ENCODE measurements around the gene APCDD1L.
"Not testable (repeated sequence)": the region's sequence is repeated elsewhere in the genome, so short reads cannot be mapped to it uniquely, and the experiment has no call there.

APCDD1L gene

GRCh38 chr20:58545565-58546415, 30.6 kb upstream of the APCDD1L start:
- DNase-seq (ENCODE audit: low read depth in 2 of 2) = no peak

GRCh38 chr20:58544891-58545290, 29.7 kb upstream of the APCDD1L start:
- no peak for DNase-seq (ENCODE audit: low read depth in 2 of 2)

DNA sequence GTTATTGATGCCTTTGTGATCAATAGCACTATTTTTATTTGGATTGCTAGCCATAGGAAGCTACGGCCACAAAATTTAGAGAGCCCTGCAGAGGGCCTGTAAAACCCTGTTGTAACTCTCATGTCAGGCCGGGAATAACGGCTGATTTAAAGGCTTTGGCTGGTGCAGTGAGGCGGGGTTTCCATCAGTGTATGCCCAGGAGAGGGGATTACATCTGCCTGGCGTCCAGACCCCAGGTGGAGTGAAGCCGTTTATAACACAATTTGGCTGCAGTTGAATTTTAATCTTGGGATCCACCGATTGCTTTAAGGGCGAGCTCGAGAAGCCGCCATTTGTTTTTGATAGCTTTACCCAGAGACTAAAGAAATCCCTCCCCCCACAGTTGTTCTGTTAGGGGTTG, 29.1 kb upstream of the APCDD1L start:
- DNase-seq (ENCODE audit: low read depth in 2 of 2) = no peak

DNA sequence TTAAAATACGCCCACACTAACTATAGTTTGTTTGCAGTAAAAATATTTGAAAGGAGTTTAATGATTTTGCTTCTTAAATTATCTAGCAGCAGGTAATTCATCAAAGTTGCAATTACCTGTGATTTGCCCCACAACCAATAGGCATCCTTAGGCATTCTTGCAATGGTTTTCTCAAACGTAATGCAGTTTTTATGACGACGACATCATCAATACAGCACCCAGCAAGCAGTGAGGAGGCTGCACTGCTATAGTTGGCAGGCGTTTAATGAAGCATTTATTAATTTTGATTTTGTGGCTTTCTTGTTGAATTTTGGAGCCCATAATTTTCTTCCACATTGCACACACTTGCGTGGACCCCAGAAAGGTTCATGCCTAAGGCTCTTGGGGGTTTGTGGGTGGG, 28.1 kb upstream of the APCDD1L start:
- no peak for DNase-seq (ENCODE audit: low read depth in 2 of 2)

DNA sequence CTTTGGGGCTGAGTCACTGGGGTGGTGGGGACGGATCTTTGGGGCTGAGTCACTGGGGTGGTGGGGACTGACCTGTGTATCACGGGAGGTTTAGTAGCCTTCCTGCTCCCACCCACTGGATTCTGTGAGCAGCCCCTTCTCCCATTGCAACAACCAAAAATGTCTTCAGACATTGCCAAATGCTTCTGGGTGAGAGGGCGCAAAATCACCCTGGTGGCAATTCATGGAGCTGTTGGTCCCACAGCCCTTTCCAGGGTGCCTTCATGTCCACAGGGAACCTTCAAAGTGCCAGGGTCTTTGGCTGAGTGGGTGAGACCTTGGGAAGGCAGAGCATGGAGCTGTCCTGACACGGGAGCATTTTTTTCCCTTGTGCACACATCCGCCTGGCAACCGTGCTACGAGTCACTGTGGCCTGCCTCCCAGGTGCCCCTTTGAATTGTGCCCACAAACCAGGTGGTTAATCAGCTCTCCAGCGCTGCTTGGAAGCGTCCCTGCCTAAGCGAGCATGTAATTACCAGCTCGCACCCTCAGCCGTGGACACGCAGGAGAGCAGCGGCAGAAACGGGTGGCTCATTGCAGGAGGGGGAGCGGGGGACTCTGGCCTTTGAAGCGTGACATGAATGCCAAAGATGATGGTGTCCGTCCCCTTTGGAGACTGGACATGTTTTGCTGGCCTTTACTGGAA, 27.4 kb upstream of the APCDD1L start:
- DNase-seq (ENCODE audit: low read depth in 2 of 2) = no peak

GRCh38 chr20:58542034-58542410, 26.8 kb upstream of the APCDD1L start:
- DNase-seq (ENCODE audit: low read depth in 2 of 2) = not testable (repeated sequence)

DNA sequence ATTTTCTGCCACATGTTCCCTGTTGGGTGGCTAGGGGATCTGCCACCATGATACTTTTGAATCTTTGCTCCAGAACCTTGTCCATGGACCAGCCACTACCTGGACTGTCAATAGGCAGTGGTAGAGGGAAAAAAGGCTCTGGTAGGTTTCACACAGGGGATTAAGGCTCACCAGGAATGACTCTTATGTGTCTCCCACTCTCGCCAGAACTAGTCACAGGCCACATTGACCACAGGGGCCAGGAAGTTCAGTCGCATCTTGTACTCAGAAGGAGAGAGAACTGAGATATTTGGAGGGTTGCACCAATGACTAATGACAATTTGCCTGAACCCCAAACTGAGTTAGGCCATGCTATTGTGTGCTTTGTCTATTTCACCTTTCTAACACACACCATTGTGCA, 23.6 kb upstream of the APCDD1L start:
- DNase-seq (ENCODE audit: low read depth in 2 of 2) = no peak

DNA sequence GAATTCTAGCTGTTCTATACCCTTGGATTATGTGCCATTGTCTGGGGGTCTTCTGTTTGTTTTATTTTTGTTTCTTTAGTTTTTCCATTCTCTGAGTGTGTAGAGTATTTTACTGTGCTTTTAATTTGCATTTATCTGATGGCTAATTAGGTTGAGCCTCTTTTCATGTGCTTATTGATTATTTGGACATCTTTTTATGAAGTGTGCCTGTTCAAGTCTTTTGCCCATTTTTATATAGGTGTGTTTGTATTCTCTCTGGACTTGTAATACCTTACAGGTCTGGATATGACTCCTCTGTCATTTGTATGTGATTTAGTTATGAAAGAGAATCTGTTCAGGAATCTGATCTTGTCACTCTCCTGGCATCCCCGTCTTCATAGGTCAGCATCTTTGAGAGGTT, 22.6 kb upstream of the APCDD1L start:
- no peak for DNase-seq (ENCODE audit: low read depth in 2 of 2)

DNA sequence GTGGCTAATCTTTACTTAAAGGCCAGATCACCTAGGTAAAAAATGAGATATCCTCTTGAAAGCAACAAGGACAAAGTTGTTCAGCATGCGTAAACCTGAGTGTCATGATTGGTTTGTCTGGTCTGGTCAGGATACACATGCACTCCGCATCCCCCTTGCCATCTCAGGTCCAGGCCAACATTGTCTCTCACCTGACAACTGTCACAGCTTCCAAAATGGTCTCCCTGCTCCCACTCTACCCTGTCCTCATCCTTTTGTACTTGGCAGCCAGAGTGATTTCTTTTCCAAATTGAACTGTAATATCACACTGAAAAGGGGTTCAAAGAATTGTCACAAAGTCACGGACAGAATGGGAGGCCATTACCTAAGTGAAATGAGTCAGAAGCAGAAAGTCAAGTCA, 21.1 kb upstream of the APCDD1L start:
- DNase-seq (ENCODE audit: low read depth in 2 of 2) = no peak

DNA sequence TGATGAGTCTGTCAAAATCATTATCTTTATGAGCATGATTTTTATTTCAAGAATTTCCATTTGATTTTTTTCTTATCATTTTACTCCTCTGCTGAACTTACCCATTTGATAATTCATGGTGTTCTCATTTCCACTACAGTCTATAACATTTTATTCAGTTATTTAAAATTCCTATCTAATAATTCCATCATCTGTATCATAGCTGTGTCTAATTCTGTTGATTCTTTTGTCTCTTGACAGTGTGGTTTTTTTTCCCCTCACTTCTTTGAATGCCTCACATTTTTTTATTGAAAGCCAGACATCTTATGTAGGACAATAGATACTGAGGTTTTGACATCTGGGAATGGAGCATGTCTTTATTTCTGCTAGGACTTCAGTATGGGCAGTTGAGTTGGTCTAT, 16.5 kb upstream of the APCDD1L start:
- DNase-seq (ENCODE audit: low read depth in 2 of 2) = no peak

DNA sequence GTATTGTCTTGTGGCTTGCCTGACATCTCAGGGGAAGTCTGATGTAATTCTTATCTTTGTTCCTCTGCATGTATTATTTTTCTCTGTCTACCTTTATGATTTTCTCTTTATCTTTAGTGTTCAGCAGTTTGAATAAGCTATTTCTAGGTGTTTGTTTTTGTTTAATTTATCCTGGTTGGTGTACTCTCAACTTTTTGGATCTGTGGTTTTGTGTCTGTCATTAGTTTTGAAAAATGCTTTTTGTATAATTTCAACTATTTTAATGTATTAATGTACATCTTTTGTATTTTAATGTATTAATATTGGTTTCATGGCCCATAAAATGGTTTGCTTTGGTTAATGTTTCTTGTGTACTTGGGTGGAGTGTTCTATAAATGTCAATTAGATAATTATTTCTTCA, 15.9 kb upstream of the APCDD1L start:
- DNase-seq (ENCODE audit: low read depth in 2 of 2) = no peak

DNA sequence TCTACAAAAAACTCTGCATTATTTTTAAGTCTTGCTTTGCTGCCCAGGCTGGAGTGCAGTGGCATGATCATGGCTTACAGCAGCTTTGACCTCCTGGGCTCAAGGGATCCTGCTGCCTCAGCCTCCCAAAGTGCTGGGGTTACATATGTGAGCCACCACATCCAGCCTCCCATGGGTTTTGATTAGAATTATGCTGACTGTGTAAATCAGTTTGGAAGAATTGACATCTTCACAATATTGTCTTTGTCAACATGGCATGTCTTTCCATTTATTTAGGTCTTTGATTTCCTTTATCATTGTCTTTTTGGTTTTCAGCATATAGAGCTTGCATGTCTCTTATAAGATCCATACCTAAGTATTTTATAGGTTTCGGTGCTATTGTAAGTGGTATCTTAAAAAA, 13.2 kb upstream of the APCDD1L start:
- DNase-seq (ENCODE audit: low read depth in 2 of 2) = no peak

- DNase-seq (ENCODE audit: low read depth in 2 of 2) = no peak
These were observed 11.2 kb upstream of the APCDD1L start for GRCh38 chr20:58526411-58526810.

DNA sequence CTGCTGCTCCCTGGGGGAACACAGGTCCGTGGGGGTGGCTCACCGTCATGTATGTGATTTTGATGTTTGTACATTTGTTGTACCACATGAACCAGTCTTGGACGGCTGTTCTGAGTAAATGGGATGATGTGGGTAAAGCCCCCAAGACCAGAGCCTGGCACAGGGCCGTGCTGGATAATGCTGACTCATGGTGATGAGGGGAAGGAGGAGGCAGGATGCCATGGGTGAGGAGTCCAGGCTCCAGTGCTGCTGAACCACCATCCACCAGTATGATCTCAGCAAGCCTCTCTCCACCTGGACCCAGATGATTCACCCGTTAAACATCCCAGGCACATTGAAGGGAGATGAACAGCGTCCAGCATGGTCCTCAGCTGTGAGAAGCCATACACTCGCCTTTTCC, 9.6 kb upstream of the APCDD1L start:
- no peak for DNase-seq (ENCODE audit: low read depth in 2 of 2)

DNA sequence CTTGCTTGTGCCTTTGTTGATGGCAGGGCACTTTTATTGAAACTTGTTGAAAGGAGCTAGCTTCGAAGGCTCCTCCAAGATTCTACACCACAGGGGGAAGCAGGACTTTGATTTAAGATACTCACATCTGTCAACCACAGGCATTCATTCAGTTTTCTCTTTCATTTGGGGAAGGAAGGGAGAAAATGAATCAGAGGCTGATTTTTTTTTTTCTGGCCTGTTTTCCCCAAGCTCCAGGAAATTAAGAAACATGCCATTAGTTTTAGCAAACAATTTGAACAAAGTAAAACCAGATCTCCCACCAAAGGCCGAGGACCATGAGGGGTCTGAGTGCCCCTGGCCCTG, 8.7 kb upstream of the APCDD1L start:
- DNase-seq (ENCODE audit: low read depth in 2 of 2) = no peak

- no peak for DNase-seq (ENCODE audit: low read depth in 2 of 2)
These were observed 8.1 kb upstream of the APCDD1L start for GRCh38 chr20:58523072-58523970.

GRCh38 chr20:58522666-58523065, 7.5 kb upstream of the APCDD1L start:
- DNase-seq (ENCODE audit: low read depth in 2 of 2) = no peak

- no peak for DNase-seq (ENCODE audit: low read depth in 2 of 2)
These were observed 6.6 kb upstream of the APCDD1L start for GRCh38 chr20:58521763-58522162.

GRCh38 chr20:58519940-58520712, 4.9 kb upstream of the APCDD1L start:
- DNase-seq (ENCODE audit: low read depth in 2 of 2) = no peak

DNA sequence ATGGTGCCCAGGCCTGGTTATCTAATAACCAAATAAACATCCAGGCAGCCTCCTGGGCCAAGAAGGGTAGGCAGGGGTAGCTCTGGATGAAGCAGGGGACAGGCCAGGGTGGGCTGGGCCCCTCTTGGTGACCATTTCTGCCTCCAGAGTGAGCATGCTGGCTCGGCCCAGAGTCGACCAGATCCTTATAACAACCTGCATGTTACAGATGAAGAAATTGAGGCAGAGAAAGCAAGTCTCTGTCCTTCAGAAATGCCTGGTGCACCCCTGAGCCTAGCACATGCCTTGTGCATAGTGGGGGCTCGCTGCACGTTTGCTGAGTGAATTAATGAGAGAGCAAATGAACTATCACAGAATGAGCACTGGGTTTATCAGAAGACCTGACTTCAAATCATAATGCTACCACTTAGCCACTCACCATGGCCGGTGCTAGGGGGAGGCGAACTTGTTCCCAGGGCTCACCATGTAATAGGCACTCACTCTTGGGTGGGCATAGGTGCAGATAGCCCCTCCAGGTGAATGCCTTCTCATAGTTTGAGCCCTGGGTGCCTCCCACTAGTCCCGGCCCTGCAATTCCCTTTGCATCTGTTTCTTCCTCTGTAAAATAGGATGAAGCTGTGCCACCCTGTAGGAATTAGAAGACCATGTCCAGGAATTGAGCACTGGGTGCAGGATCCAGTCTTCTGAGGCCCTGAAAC, 3.8 kb upstream of the APCDD1L start:
- no peak for DNase-seq (ENCODE audit: low read depth in 2 of 2)

GRCh38 chr20:58518387-58518786, 3.2 kb upstream of the APCDD1L start:
- DNase-seq (ENCODE audit: low read depth in 2 of 2) = no peak

All from stimulated activated CD8-positive, alpha-beta memory T cell treated with anti-CD3 and anti-CD28 coated beads, Interleukin-15, amount 100 ng/mL, for 4 hours (primary cell).